Heart right ventricle (tissue), 16 donors: Measurements from ENCODE around the gene MYO1E. TPM values are rescaled to one million over a fixed set of nuclear protein-coding genes. Genes with fewer than 3 reads are reported as not detected.
"Not testable (repeated sequence)": the region's sequence is repeated elsewhere in the genome, so short reads cannot be mapped to it uniquely, and the experiment has no call there.

Experiments
- ATAC-seq, 8 donors: fragments of 200-7000 bp; cut with Tn5 transposase; one replicate each; pipeline ENCODE4 v1.9.1; 2020; ENCODE audit warnings: mild to moderate bottlenecking in 8 of 8, moderate library complexity in 8 of 8, moderate number of reproducible peaks in 1 of 8
- DNase-seq, 2 donors: peaks; one replicate each; pipeline ENCODE4 v3.0.0-alpha.2; 2020
- H3K27ac ChIP-seq, 10 donors: fragments of 200-600 bp; sonication (generic) in 2 of 10; one replicate each; pipeline versions ENCODE4 v1.5.0 to v1.8.0; 2020 to 2022; ENCODE audit warnings: mild to moderate bottlenecking in 3 of 10
- H3K27me3 ChIP-seq, 7 donors: fragments of 200-600 bp; one replicate each; pipeline ENCODE4 v1.8.0; 2021 to 2022; ENCODE audit warnings: mild to moderate bottlenecking in 2 of 7
- H3K36me3 ChIP-seq, 9 donors: fragments of 200-600 bp; sonication (generic) in 1 of 9; one replicate each; pipeline versions ENCODE4 v1.5.0 to v1.8.0; 2020 to 2022; ENCODE audit warnings: mild to moderate bottlenecking in 2 of 9
- H3K4me1 ChIP-seq, 9 donors: fragments of 200-600 bp; sonication (generic) in 1 of 9; one replicate each; pipeline versions ENCODE4 v1.5.0 to v1.8.0; 2020 to 2022; ENCODE audit warnings: mild to moderate bottlenecking in 4 of 9
- H3K4me3 ChIP-seq, 10 donors: fragments of 200-600 bp; sonication (generic) in 2 of 10; one replicate each; pipeline versions ENCODE4 v1.5.0 to v1.8.0; 2020 to 2022; ENCODE audit warnings: mild to moderate bottlenecking in 7 of 10, moderate library complexity in 2 of 10
- H3K9me3 ChIP-seq, 11 donors: fragments of 200-600 bp in 10 of 11; sonication (generic) in 2 of 11; one replicate each; pipeline versions ENCODE4 v1.5.0 to v1.8.0; 2013 to 2022; ENCODE audit warnings: mild to moderate bottlenecking in 2 of 11, control low read depth in 1 of 11, moderate library complexity in 1 of 11
- CTCF ChIP-seq, 9 donors: fragments of 200-600 bp; sonication (generic) in 2 of 9; IDR thresholded peaks; one replicate each; pipeline versions ENCODE4 v1.5.0 to v1.8.0; 2021 to 2022; ENCODE audit warnings: antibody characterized with exemption in 9 of 9, mild to moderate bottlenecking in 5 of 9, moderate library complexity in 1 of 9
- WGBS, 2 donors: extraction: QIAGEN DNeasy Blood & Tissue Kit; methylation state at CpG; one replicate each; pipeline ENCODE4 v1.1.7; 2013; ENCODE audit warnings: inconsistent platforms in 1 of 2; 5-methylcytosine and 5-hydroxymethylcytosine counted together
- intact Hi-C, 10 donors: fragments of 100-400 bp; cut with DNase I; formaldehyde crosslinking; loops; one replicate each; pipeline versions ENCODE4 v1.11.1 to v1.14.2; 2022
- polyA plus RNA-seq, 2 donors: library from polyadenylated mRNA; stranded (reverse); fragments of 200-250 nt; gene quantifications; one replicate each; pipeline ENCODE4 v1.2.3, GENCODE V29; 2013
- total RNA-seq, 10 donors: library from RNA; stranded (reverse); fragmentation: NEBNext Ultra II Directional in 3 of 10; extraction: Animal tissue kit (Norgen Biotek cat#: 25700) in 3 of 10; gene quantifications; one replicate each; pipeline versions ENCODE4 v1.2.1 to v1.2.4, GENCODE V29; 2021 to 2023
- donor health status: Arrhythmogenic right ventricular cardiomyopathy.
- donor health status: ischemic (EF 13 %, LVEDD 7.1; RV severe dilation, severe dysfunction).
- donor health status: healthy with polysubstance abuse.
- donor health status: DM: no; HTN: yes; CAD: no.
- donor health status: DM: no; HTN: no; CAD: no.
- donor health status: ischemic (EF 25% LVEDD 6.9; RV normal size, moderate dysfunction).
- donor health status: ischemic (EF 25% LVEDD 5.7; RV mildly dilated, moderate dysfunction).
- donor health status: healthy.
- donor health status: DM: yes; HTN: yes; CAD: no.
- donor health status: Ischemic cardiomyopathy.
- donor health status: ischemic (EF 35%, LVEDD 5.7; RV mildly dilated, moderate dysfunction).
- donor health status: nonischemic (EF 11% LVEDD 7.7; RV severe dilation, severe dysfunction).
- donor health status: DM: yes; HTN: yes; CAD: no.
- donor health status: PGD.
- donor health status: ischemic (EF 29% LVEDD 5.4; RV normal size, mild dysfunction).
- donor health status: nonischemic (EF 23%, LVEDD 6.1; RV moderate dilation, normal function).

Gene MYO1E
- total and polyA plus RNA-seq, 12 donors: 9.3 to 75.3 (median 27.4) TPM

DNA sequence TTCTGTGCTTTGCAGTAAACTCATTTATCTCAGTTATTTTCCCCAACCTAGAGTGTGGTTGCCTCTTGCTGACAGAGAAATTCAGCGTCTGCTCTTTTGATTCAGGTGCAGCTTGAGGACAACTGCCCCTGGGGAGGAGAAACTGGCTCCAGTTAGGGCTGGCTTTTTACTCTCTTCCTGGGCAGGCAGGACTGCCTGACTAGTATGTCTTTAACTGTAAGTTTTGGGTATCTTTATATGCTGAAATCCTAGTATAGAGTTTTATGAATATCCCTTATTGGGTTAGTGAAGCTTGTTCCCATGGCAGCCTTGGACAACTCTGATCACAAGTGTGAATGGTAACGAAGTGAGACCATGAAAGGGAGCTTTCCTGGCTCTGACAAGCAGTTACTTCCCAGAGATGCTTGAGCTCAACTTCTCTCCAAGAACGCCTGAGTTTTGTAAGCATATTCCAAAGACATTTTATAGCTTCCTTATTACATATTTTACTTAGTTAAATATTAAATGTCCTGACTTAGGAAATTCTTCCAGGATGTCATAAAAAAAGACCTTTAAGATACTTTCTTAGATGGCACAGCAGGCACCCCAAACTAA is 240.6 kb downstream of the MYO1E start:
- Histone ChIP-seq H3K27me3 (no peaks in the 10 kb centered on the region), H3K4me3 (no peak overlapping the region), H3K9me3 (peaks cover 0 to 28% (median 5%) of the 10 kb centered on the region in 11 donors), H3K27ac (no peak overlapping the region), H3K36me3 (peaks cover 0 to 74% (median 15%) of the 10 kb centered on the region in 9 donors), H3K4me1 (peaks cover 0 to 6% (median 0%) of the 10 kb centered on the region in 9 donors)
- DNase-seq (no peak), ATAC-seq (no peak)
- no peak for TF ChIP-seq CTCF (IDR thresholded peaks at IDR 0.05)
- intact Hi-C loops: loop anchor here in 1 of 10 donors (10.0 kb wide), 1 partner anchor 147 kb away; the partner anchor contains the start of gene RNF111
- WGBS, 2 donors: 94 to 95% methylated on average over 3 of the region's 3 CpGs

GRCh38 chr15:59131456-59131855 is 241.2 kb downstream of the MYO1E start:
- no peak overlapping the region for H3K27ac ChIP-seq
- no peak overlapping the region for H3K4me3 ChIP-seq
- ATAC-seq: no peak
- peaks cover 0 to 68% (median 12%) of the 10 kb centered on the region in 9 donors for H3K36me3 ChIP-seq
- H3K27me3 ChIP-seq: no peaks in the 10 kb centered on the region
- peaks cover 0 to 7% (median 0%) of the 10 kb centered on the region in 9 donors for H3K4me1 ChIP-seq
- peaks cover 0 to 34% (median 11%) of the 10 kb centered on the region in 11 donors for H3K9me3 ChIP-seq
- WGBS, 2 donors: 97 to 99% methylated on average over 16 of the region's 16 CpGs
- intact Hi-C loops: loop anchor here in 1 of 10 donors (10.0 kb wide), 1 partner anchor 147 kb away; the partner anchor contains the start of gene RNF111
- TF ChIP-seq CTCF (IDR thresholded peaks at IDR 0.05): no peak
- DNase-seq: no peak

GRCh38 chr15:59127255-59127654 is 245.4 kb downstream of the MYO1E start:
- DNase-seq, H3K4me3 ChIP-seq, H3K27ac ChIP-seq, H3K27me3 ChIP-seq, H3K4me1 ChIP-seq, ATAC-seq, intact Hi-C loops: not testable (repeated sequence)
- Histone ChIP-seq H3K36me3 (peaks cover 0 to 50% (median 0%) of the 10 kb centered on the region in 9 donors), H3K9me3 (peaks cover 0 to 43% (median 11%) of the 10 kb centered on the region in 11 donors)
- 88 to 97% methylated on average over 1 of the region's 1 CpG for WGBS, 2 donors

- Histone ChIP-seq H3K36me3 (peaks cover 0 to 34% (median 0%) of the 10 kb centered on the region in 9 donors), H3K9me3 (peaks cover 0 to 43% (median 11%) of the 10 kb centered on the region in 11 donors)
- intact Hi-C loops, H3K27me3 ChIP-seq, H3K27ac ChIP-seq, H3K4me3 ChIP-seq, DNase-seq, H3K4me1 ChIP-seq, ATAC-seq: not testable (repeated sequence)
- WGBS, 2 donors: 98 to 99% methylated on average over 4 of the region's 4 CpGs
Observed at GRCh38 chr15:59125683-59126082, 247.0 kb downstream of the MYO1E start.

DNA sequence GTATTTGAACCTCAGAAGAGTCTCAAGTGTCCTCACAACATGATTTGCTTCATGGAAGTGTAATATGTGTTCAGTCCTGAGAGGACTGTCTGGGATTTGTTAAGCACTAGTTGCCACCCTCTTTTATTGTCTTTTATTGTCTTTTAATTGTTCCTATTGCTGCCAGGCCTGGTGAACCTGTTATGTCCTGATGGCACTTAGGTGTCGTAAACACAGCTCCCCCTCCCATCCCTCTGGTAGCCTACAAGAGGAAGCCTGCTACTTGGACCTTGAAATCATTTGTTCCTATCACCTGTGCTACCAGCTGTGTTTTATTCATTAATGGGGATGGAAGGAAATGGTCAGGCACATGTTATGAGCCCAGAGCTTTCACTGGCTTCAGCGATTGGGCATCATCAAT is 248.4 kb downstream of the MYO1E start:
- H3K4me3 ChIP-seq: no peak overlapping the region
- ATAC-seq (no peak), DNase-seq (no peak)
- TF ChIP-seq CTCF (IDR thresholded peaks at IDR 0.05): no peak
- H3K4me1 ChIP-seq: peaks cover 0 to 7% (median 0%) of the 10 kb centered on the region in 9 donors
- no peak overlapping the region for H3K27ac ChIP-seq
- intact Hi-C loops: no loop called here
- WGBS, 2 donors: 96 to 99% methylated on average over 2 of the region's 2 CpGs
- no peaks in the 10 kb centered on the region for H3K27me3 ChIP-seq
- peaks cover 0 to 35% (median 11%) of the 10 kb centered on the region in 11 donors for H3K9me3 ChIP-seq
- H3K36me3 ChIP-seq: peaks cover 0 to 29% (median 0%) of the 10 kb centered on the region in 9 donors
